ENCODE measurements around the gene TP53AIP1.

The TP53AIP1 gene

DNA sequence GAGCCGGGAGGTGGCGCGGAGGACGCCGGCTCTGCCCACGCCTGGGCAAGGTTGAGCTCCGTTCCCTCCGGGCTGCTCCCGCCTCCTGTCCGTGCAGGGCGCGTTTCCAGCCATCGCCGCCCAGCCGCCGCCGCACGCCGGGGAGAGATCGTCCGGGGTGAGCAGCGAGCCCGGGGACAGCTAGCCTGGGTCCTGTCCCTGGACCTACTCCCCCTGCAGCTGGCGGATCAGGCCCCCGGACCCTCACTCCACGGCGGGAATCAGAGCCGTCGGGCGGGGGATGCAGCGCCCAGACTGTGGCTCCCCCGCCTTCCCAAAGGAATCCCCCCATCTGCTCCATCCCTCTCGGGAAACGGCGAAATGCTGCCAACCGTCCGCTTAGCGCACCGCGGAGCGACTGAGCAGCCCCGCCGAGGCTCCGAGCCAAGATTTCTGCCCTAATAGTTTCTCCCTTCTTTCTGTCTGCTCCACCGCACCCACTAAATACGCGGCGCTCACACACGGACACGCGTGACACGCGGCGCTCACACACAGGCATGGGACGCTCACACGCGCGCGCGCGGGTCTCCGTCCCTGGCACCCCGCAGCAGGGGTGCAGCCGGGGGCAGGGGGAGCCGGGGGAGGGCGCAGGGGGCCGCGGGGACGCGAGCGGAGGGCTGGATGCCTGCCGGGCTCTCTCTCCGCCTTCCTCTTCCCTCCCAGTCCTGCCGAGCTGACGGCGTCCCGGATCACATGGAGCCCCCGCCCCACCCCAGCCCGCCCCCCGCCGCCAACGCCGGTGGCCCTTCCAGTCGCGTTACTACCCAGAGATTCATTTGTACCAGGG lies 51.9 kb downstream of the TP53AIP1 start, which contains the start of gene KCNJ5:
TSS of gene KCNJ5 (plus strand) at position 814 of the 826 bp plus-strand sequence. CDS start 19,918 bp downstream, outside the sequence.
- DNase-seq (ENCODE audit: low spot score): no peak

- DNase-seq (ENCODE audit: low spot score): no peak
Observed at GRCh38 chr11:128890216-128890542, 52.5 kb downstream of the TP53AIP1 start.

- no peak for DNase-seq (ENCODE audit: low spot score)
Observed at GRCh38 chr11:128889657-128890213, 52.9 kb downstream of the TP53AIP1 start.

DNA sequence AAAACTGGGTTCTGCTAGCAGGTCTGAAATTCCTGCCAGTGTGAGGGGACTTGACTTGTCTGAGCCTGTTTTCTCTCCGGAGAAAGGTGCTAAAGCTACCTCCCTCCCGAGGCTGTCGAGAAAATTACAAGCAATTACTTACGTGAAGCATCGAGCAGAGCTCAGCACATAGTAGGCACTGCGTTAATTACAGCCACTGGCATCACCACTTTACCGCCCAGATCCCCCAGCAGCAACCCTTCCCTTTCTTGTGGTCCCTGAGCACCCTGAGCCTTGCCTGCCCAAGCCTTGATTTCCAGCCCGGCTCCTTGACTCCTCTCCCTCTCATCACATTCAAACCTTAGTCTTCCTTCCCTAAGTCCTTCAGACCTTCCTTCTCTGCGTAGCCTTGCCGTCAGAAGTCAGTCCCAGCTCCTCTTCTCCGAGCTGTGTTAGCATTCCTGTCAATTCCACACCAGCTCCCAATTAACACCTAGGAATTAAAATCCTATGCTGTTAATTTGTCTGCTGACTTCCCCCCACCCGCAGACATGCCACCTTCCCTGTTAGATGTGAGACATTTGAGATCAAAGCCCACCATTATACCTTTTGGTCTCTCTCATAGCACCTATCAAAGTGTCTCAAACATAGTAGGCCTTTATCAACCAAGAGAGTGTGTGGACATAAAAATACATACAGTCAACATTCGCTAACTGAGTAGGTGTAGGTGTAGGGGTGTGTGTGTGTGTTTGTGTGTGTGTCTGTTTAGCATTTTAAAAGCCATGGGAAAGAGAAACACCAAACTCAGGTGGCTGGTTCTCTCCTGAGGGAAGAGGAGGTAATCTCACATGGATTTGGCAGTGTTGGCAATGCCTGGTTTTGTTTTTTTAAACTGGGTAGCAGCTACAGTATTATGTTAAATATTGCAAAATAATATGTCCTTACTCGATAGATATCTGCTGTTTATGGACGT lies 54.4 kb downstream of the TP53AIP1 start:
- DNase-seq (ENCODE audit: low spot score): no peak

DNA sequence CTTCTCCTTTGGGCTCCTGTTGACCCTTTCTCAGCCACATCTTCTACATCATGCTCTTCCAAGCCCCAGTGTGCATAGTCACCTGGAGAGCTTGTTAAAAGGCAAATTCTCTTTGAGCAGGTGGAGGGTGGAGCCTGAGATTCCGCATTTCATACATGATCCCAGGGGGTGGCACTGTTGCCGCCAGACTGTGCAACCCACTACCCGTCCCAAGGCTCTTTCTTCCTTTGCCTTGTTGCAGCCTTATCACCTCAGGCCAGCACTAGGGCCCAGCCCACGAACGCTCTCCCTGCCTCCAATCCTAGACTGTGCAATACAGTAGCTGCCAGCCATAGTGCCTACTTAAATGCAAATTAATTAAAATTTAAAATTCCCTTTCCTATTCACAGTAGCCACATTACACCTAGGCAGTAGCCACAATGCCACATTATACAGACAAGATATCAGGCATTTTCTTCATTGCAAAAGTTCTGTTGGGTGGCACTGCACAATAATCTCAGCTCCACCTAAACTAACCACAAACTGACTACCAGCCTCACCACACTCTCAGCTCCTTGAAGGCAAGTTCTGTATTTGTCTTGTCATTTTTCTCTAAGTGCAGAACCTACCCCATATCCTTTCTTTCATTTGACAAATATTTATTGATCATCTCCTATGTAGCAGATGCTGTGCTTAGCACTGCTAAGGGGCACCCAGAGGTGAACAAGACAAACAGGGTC lies 56.1 kb downstream of the TP53AIP1 start:
- DNase-seq (ENCODE audit: low spot score): no peak
